Measurements from ENCODE around the gene ANKMY2.
"Not testable (repeated sequence)": the region's sequence is repeated elsewhere in the genome, so short reads cannot be mapped to it uniquely, and the experiment has no call there.

Gene ANKMY2

GRCh38 chr7:16645593-16646471 is at the start of gene ANKMY2, which contains the start of gene BZW2:
Gene ANKMY2, minus strand, starts transcription at chr7:16645754. Its CDS starts 181 bp downstream, at chr7:16645573.
Gene BZW2, plus strand, starts transcription at chr7:16646181. Its CDS starts 19,263 bp downstream, at chr7:16665444.
- DNase-seq: peak; percentile 98

DNA sequence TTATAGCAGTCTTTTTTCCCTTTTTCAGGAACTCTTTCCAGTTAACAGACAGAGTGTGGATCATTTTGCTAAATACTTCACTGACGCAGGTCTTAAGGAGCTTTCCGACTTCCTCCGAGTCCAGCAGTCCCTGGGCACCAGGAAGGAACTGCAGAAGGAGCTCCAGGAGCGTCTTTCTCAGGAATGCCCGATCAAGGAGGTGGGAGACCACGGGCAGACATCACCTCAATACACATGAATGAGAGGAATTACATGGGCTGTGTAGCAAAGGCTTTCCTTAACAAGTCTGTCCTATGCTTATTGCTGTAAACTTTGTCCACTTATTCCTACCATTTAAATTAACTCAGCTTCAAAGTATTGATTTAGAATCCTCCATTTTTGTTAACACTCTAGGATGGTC is 49.3 kb upstream of the ANKMY2 start:
- no peak for DNase-seq

DNA sequence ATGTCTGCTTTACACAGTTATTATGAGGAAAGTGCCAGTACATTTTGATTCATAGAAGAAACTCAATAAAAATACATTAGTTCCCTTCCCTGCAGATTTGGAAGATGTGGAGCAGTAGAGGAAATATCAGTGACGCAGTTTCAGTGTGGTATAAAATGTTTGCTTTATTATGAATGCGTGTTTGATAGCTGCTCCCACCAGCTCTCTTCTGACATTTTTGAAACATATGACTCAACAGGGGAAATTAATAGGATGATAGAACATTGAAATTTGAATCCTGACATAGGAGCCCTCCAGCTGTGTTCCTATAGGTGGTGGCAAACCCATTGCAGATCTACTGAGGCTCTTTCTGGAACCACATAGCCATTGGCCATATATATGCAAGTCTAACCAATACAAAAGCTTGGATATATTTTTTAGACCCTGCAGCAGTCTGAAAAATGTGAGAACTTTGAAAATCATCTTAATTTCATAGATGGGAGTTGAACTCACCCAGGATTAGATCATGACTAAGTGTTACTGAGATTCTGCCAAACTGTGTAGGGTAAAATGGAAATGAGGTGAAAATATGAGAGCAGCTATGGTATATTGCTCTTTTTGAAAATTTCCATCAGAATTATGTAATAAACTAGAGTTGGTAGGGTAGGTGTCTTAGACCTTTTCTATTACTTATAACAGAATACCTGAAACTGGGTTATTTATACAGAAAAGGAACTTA is 48.2 kb upstream of the ANKMY2 start:
- no peak for DNase-seq

DNA sequence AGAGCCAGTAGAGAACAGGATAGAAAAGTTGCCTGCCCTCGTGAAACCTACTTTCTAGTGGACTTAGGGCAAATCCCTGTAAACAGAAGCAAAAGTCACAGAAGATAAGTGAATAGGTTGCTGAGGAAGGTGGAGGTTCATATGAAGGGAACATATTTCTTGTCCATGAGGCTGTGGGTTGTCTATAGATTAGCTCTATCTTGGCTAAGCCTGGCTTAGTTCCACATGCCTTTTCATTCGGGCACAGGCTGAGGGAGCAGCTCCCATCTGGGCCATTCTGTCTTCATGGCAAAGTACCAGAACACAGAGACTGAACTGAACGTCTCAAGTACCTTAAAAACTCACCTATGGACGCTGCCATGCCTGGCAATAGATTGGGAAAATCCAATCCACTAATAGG is 45.7 kb upstream of the ANKMY2 start:
- DNase-seq: no peak

- DNase-seq: no peak
These were observed 42.7 kb upstream of the ANKMY2 start for GRCh38 chr7:16688249-16688648.

DNA sequence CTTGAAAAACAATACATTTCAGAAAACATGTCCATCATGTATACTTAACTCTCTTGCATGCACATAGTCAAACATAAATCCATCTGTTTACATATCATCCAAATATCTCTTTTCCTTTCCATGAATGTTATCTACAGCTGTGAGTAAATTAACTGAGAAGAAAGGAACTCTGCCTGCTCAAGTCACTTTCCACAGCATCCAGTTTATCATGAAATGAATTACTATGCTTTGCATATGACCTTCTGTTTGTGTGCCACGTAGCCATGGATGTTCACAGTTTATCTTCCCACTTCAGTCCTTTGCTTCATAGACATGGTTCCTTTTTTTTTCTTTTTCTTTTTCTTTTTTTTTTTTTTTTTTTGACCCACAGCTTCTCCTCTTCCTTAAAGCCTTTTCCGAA is 40.0 kb upstream of the ANKMY2 start:
- no peak for DNase-seq

DNA sequence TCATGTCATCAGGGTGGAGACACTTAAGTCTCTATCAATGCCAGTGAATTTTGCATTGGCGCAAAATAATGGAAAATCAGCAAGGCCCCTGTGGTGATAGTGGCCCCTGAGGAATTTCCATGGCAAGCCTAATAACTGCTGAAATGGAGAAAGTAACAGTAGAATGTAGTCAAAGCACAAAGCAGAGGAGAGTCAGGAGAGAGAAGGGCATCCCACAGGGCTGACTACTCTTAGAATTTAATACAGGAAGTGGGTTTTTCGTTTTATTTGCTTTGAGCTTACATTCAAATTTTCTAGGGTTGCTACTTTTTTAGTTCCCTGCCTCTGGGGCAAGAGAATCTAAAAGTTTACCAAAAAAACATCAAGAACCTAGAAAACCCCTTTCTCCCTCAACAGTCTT is 39.4 kb upstream of the ANKMY2 start:
- DNase-seq: no peak

DNA sequence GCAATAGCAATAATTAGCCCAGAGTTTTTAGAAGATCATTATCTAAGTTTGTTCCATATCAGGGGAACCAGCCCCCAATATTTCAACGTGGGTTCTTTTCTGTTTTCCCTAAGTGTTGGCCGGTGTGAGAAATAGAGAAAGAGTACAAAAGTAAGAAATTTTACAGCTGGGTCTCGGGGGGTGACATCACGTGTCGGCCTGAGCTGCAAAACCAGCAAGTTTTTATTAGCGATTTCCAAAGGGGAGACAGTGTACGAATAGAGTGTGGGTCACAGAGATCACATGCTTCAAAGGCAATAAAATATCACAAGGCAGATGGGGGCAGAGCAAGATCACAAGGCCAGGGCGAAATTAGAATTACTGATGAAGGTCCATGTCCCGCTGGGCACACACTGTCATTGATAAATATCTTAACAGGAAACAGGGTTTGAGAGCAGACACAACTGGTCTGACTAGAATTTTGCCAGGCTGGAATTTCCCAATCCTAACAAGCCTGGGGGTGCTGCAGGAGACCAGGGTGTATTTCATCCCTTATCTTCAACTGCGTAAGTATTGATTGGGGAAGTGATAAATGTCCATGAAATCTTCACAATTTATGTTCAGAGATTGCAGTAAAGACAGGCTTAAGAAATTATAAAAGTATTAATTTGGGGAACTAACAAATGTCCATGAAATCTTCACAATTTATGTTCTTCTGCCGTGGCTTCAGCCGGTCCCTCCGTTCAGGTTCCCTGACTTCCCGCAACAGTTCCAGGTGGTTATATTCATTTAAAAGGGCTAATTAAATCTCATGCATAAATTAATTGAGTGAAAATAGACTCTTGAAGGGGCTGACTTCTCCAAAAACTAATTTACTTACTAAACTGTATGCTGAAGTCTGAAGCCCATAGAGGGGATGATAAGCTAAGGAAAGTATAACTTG is 33.4 kb upstream of the ANKMY2 start:
- not testable (repeated sequence) for DNase-seq

- DNase-seq: no peak
These were observed 32.5 kb upstream of the ANKMY2 start for GRCh38 chr7:16677978-16678494.

- DNase-seq: no peak
These were observed 29.7 kb upstream of the ANKMY2 start for GRCh38 chr7:16675277-16675676.

DNA sequence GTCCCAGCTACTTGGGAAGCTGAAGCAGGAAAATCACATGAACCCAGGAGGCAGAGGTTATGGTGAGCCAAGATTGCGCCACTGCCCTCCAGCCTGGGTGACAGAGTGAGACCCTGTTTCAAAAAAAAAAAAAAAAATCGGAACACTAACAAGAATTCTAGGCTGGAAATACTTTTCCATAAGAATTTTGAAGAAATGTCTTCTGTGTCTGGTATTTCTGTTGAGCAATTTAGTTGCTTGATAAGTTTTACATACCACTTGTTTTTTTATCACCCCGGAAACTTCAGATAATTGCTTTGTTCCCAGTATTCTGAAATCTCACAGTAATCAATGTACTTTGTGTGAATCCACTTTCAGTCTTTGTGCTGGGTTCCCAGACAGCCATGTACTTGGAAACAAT is 26.3 kb upstream of the ANKMY2 start:
- DNase-seq: no peak

- no peak for DNase-seq
These were observed 25.3 kb upstream of the ANKMY2 start for GRCh38 chr7:16670731-16671344.

GRCh38 chr7:16670021-16670420 is 24.5 kb upstream of the ANKMY2 start:
- peak; percentile 52 for DNase-seq

DNA sequence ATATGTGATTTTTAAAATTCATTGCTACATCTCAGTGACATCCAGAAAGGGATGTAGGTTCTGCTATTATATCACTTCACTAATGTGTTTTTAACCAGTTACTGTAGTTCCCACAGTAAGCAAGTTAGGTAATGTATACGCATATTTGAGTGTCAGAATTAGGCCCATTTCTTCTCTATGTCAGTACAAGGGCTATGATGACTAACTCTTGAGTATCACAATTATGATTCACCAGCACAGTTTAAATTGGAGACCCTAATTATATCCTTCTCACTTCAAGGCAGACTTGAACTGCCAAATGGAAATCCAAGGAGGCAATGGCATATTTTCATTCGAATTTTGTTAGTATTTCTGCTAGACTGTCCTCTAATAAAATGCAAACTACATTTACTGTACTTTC is 24.0 kb upstream of the ANKMY2 start:
- peak; percentile 82 for DNase-seq

- no peak for DNase-seq
These were observed 23.4 kb upstream of the ANKMY2 start for GRCh38 chr7:16668978-16669377.

DNA sequence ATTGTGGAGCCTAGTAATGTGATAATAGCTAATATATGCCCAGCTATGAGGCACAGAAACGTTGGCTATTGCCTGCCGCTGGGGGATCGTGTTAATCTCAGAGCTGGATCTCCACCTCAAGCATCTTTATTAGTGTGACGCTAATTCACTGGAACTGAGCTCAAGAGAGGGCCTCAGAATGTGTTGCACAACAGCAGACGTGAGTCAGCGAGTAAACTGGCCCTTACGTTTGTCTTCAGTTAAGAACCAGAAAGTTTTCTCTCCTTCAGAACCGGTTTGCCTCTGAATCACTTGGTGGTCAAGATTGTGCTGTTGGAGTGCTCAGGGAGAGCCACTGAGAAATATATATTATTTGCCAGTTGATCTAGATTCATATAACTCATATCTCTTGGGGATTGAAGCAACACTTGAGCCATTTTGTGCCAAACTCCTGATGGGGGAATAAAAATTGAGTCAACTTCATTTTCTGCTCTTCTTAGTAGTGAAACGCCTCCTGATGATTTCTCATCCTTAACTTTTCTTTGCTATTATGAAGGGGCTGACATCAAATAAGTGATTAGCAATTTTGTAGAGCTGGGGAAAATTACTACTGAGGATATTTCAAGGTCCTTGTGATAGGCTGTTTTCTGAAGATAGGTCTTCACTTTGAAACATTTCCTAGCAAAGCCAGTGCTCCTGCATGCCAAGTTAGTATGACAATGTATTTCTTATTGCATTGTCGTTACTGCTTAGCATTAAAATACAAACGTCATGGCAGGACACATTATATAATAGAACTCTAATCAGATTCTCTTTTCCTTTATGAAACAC is 22.7 kb upstream of the ANKMY2 start:
- DNase-seq: peak; percentile 99

- DNase-seq: no peak
These were observed 21.8 kb upstream of the ANKMY2 start for GRCh38 chr7:16667355-16667754.

- no peak for DNase-seq
These were observed 16.4 kb upstream of the ANKMY2 start for GRCh38 chr7:16661924-16662323.

DNA sequence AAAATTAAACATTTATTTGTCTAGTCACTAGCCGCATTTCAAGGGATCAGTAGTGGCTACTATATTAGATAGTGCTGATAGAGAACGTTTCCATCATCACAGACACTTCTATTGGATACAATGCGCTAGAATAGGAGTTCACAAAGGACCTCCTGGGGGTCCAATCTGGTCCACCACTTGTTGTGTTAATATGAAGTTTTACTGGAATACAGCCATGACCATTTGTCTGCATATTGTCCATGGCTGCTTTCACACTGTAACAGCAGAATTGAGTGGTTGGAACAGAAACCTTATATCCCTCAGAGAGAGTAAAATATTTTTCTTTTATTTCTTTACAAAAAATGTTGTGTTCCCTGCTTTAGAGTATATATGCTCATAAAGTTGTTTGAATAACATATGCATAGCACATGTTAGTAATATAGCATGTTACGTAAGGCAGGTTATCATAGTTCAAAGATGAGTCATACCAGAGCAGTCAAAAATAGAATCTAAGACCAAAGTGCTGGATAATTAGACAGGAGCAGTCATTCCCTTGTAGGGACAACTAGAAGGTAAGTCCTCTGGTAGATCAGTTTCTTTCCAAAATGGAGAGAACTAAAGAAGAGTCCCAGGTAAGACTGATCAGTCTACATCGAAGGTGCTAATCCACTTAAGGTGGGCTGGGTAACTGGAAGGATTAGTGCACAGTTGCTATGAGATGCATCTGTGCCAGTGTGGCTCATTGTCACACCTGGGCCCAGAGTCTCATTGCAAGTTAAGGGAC is 15.3 kb upstream of the ANKMY2 start:
- DNase-seq: peak; percentile 89

DNA sequence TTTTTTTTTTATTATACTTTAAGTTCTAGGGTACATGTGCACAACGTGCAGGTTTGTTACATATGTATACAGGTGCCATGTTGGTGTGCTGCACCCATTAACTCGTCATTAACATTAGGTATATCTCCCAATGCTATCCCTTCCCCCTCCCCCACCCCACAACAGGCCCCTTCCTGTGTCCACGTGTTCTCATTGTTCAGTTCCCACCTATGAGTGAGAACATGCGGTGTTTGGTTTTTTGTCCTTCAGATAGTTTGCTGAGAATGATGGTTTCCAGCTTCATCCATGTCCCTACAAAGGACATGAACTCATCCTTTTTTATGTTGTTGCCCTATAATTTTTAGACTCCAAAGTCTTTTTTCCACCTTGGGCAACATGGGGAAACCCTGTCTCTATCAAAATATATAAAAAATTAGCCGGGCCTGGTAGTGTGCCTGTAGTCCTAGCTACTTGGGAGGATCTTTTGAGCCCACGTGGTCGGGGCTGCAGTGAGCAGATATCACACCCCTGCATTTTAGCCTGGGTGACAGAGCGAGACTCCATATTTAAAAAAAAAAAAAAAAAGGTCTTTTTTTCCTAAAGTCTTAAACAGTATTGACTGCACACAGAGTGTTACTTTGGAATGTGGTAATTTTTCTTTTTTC is 14.4 kb upstream of the ANKMY2 start:
- DNase-seq: not testable (repeated sequence)
